GM18861 (cell line): ENCODE measurements around the gene KRT17.
"Not testable (repeated sequence)": the region's sequence is repeated elsewhere in the genome, so short reads cannot be mapped to it uniquely, and the experiment has no call there.

Source experiments
- ATAC-seq: cut with Tn5 transposase; IDR thresholded peaks from one replicate; pipeline ENCODE4 v1.9.1; 2021; ENCODE audit not compliant: unreplicated experiment

Gene KRT17

DNA sequence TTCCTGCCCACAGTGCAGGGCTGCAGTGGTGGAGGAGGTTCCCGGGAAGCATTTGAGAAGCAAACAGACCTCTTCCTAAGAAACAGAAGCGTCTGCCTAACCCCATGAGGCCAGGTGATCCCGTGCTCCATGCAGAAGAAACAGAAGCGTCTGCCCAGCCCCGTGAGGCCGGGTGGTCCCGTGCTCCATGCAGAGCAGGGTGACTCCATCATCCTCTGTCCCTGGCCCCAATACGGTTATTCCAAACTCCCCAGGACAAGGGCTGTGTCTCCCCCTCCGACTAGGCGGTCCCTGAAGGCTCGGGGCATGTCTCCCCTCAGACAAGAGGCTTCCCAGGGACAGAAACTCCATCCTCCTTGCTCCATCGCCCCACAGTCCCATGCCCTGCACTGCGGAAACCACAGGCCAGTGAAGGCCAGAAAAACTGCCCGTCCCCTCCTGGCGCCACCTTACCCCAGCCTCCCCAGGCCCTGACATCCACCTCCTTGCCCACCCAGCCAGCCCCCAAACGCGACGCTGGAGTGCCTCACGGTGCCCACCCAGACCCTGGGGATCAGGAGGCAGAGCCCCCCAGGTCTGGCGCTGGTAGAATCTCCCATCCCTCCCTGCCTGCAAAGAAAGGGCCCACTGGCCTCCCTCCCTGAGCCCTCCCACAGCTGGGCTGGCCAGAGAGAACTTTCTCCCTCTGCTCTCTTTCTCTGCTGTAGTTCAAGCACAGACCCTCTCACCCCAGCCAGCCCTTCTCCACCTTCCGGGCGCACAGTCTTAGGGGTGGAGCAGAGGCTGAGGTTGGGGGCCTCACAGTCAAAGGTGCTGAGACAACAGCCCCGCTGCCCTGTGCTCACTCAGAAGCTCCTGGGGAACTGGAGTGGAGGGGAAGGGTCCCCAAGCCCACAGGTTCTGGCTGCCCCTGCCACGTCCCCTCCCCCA lies 30.6 kb upstream of the KRT17 start:
- ATAC-seq, result no peak

DNA sequence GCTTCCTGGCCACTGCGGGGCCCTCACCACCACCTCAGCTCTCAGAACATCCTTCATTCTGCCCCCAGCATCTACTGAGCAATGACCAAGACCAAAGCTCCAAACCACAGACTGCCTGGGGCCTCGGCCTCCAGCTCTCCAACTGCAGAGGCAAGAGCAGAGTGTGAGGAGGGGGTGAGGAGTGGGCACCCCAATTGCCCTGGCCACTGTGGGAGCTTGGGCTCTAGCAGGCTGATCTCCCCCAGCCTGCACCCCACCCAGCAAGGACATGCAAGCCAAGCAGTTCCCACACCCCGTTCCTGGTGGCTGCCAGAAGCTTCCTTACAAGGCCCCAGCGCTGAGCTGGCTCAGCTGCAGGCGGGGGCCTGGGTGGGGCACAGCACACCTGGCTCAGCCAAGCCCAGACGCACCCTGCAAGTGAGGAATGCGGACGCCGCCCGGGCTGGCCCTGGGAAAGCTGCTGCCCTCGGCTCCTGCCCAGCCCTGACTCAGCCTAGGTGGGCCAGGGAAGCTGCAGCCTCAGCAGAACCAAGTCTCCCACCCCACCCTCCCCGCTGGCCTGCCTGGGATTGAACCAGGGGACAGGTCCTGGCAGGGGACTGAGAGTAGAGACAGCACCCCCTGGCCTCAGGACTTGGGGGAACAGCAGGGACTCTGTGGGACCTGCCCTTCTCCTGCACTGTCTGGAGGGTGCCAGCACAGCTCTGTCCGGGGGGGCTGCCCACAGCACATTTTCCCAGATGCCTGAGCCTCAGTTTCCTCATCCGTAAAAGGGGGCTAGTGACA lies 29.7 kb upstream of the KRT17 start:
- no peak for ATAC-seq

DNA sequence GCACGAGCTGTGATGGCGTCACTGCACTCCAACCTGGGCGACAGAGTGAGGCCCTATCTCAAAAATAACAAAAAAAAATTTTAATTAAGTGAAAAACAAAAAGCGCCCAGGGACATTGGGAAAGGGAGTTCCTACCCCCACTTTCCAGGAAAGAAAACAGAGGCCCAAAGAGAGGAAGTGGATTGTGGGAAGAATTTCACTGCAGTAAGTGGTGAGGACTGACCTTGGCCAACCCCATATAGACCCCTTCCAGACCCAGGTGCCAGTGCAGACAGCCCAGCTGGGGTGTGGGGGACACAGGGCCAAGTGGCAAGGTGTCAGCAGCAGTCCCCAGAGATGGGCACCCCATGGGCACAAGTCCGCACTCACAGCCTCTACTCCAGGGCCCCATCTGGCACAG lies 29.0 kb upstream of the KRT17 start:
- no peak for ATAC-seq

DNA sequence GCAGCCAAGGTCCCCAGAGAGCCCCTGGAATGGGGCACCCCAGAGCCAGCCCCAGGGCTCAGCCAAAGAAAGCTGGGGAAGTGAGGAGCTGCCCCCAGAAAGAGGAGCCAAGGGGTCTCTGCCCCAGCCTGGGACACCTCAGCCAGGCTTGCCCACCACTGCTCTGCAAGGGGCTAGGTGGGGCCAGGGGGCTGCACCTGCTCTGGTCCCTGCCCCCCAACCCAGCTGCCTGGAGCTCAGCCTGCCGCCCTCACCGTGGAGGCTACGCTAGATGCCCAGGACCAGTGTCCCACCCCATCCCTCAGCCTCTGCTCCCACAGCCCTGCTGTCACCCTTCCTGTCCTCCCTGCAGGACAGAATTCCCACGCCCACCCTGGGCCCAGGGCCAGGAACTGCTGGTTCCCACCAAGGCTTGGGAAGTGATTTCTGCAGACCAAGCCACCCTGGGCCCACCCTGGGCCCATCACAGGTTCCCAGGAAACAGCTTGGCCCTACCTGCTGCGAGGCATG lies 28.1 kb upstream of the KRT17 start:
- ATAC-seq, result no peak

DNA sequence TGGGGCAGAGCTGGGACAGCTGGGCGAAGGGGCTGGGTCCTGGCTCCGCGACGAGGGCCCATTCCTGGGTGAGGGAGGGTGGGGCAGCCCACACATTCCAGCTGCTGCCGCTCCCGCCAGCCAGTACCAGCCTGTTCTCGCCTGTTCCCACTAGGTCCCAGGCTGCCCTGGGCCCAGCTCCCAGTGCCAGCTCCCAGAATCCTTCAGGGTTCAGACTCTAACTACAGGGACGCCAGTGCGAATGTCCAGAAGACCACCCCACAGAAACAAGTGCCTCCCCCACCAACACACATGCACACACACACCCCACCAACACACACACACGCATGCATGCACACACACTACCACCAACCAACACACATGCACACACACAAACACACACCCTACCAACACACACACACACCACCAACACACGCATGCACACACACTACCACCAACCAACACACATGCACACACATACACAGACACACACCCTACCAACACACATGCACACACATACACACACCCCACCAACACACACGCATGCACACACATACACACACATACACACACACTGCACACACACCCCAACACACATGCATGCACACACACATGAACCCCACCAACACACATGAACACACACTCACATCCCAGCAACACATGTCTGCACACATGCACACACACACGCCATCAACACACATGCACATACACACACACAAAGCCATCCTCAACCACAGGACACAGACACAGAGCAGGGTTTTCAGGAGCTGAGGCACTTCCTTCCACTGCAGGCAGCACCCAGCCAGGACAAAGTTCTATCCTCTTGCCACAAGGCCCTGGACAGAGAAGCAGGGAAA lies 27.5 kb upstream of the KRT17 start:
- ATAC-seq, result no peak

DNA sequence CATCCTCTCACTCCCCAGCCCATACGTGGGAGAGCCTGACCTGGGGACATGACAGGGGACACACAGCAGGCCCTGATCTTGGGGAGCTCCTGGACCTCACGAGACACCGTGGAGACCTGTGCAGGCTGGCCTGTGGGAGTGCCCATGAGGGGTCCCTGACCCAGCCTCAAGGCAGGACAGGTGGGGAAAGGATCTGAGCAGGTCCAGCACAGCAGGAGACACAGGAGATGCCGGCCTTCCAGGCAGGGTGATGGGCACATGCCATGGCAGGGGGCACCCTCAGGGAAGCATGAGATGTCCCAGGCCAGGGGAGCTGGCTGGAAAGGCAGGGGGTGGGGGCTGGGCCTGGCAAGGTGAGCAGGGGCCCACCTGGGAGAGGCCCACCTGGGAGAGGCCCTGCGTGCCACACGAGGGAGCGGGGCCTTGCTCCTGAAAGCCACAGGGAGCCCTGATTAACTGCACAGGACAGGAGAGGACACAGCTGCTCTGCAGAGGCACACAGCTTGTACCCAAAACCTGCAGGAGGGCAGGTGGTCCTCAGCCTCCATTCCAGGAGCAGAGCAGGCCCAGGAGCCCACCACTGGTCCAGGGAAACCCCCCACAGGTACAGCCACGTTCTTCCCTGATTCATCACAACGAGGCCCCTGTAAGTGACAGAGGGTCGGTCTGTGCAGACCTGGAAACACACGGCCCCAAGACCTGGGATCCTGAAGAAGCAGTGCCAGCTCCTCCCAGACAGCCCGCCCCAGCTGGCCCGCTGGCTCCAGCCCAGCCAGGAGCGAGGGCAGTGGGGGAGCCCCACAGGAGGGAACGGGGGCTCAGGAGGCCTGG lies 26.6 kb upstream of the KRT17 start:
- no peak for ATAC-seq

DNA sequence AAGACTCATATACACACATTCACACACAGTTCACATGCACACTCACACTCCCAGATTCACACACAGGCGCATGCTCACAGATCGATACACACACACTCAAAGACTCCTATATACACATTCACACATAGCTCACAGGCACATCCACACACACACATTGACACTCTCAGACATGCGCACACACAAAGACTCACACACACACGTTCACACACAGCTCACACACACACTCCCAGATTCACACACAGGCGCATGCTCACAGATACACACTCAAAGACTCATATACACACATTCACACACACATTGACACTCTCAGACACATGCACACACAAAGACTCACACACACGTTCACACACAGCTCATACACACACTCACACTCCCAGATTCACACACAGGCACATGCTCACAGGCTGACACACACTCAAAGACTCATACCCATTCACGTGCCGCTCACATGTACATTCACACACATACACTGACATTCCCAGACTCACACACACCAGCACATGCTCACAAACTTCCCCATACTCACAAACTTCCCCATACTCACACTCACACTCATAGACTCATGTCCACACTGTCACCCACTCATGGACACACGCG lies 25.6 kb upstream of the KRT17 start:
- no peak for ATAC-seq

DNA sequence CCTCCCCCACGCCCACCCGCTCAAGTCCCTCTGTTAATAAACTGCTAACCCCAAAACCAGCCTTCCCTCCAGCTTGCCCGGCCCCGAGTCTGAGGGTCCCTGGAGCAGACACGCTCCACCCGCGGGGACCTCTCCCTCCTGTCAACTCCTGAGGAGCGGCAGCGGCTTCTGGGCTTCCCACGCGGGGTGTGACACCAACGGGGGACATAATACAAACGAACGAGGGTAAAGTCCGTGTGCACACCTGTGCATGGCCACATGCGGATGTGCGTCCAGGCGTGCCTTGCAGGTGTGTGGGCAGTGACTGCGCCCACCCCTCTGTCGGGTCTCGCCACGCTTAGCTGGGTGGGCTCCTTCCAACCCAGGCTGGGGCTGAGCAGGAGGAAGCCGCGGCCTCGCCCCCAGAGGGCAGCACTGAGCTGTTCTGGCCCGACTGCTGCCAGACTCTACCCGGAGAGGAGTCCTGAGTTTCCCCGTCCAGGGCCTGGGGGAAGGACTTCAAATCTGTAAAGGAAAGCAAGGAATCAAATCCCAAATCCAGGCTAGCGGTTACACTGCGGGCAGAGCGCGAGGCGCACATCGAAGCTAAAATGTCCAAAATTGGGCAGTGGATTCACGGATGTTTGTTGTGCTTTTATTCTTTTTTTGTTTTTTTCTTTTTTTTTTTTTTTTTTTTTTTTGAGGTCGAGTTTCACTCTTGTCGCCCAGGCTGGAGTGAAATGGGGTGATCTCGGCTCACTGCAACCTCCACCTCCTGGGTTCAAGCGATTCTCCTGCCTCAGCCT lies 24.2 kb upstream of the KRT17 start:
- ATAC-seq, result no peak

DNA sequence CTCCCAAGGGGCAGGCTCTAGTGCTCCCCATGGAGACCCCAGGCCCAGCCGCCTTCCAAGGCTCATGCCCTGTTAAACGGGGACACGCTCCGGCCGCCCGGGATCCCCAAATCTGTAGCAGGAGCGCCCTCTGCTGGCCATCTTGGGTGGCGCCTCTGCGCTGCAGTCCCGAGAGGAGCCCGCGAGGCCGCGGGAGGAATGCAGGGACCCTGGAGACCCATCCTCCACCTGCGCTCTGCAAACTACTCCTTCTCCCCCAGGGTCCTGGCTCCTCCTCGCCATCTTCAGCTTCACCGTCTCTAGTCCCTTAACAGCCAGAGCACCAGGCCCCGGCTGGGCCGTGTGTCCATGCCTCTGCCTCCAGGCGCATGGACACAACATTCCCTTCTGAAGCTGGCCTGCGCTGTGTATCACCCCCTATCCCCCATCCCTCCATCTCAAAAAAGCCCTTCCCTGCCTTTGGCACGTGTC lies 23.6 kb upstream of the KRT17 start:
- ATAC-seq, result no peak

DNA sequence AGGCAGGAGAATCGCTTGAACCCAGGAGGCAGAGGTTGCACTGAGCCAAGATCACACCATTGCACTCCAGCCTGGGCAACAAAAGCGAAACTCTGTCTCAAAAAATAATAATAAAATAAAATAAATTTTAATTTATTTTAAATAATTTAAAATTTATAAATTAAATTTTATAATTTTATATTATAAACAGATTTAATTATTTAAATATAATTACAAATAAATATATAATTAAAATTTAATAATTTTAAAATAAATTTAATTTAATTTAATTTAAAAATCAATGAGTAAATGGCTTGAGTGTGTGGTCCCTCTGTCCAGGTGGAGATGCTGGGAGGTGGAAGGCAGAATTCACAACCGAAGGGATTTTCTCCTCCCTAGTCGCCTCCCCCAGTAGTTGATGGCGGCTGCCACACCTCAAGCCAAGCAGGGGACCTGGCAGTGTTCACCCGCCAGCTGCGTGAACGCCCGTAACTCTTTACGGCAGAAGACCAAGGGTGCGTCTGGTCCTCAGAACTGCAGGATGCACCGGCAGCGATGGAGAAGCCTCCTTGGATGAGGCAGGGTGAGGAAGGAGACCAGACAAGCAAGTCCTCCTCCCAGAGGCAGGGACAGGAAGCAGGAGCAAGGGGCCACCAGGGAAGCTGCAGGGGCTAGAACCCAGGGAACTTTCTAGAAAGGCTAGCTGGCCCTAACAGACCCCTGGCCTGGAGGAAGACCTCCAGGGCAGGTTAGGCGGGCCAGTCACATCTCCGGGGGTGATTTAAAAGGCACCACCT lies 22.9 kb upstream of the KRT17 start:
- ATAC-seq, result no peak

DNA sequence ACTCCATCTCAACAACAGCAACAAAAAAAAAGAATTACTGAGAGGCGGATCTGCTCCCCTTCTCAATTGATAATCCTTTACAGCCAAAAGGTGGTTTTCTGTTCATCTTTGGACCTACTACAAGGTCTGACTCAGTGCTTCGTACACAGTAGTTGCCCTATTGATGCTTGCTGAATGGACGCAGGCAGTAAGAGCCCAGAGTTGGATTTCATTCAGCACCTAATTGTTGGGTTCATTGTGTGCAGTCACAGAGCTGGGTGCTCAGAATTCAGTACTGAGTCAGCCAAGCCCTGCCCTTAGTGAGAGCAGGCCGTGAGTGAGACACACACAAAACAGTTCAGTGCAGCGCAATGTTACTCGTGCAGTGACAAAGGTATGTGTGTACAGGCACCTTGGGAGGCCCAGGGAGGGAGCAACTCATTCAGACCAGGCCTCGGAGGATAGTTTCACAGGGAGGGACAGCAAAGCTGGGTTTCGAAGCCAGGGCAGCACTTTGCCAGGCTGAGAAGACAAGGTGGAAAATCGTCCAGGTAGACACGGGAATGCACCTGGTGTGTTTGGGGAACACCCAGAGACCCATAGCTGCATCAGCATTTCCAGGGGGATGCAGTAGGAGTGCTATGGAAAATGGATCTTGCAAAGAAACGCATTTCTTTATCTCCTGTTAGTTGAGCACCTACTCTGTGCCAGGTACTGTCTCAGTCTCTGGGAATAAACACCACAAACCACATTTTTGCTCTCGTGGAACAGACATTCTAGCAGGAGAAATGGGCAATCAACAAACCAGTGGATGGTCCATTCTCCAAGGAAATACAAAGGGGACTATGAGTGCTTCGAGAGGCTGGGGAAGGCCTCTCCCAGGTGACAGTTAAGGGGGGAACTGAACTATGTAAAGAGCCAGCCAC lies 18.1 kb upstream of the KRT17 start:
- ATAC-seq, result no peak

DNA sequence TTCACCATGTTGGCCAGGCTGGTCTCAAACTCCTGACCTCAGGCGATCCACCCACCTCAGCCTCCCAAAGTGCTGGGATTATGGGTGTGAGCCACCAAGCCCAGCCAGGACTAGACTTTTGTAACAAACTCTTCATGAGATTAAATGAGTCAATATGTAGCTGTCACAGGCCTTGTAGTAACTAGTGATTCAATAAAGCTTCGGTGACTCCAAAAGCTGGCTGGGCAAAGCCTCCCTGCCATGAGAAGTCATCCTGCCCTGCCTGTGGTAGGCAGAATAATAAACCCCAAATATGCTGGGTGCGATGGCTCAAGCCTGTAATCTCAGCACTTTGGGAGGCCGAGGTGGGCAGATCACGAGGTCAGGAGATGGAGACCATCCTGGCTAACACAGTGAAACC lies 16.2 kb upstream of the KRT17 start:
- not testable (repeated sequence) for ATAC-seq

DNA sequence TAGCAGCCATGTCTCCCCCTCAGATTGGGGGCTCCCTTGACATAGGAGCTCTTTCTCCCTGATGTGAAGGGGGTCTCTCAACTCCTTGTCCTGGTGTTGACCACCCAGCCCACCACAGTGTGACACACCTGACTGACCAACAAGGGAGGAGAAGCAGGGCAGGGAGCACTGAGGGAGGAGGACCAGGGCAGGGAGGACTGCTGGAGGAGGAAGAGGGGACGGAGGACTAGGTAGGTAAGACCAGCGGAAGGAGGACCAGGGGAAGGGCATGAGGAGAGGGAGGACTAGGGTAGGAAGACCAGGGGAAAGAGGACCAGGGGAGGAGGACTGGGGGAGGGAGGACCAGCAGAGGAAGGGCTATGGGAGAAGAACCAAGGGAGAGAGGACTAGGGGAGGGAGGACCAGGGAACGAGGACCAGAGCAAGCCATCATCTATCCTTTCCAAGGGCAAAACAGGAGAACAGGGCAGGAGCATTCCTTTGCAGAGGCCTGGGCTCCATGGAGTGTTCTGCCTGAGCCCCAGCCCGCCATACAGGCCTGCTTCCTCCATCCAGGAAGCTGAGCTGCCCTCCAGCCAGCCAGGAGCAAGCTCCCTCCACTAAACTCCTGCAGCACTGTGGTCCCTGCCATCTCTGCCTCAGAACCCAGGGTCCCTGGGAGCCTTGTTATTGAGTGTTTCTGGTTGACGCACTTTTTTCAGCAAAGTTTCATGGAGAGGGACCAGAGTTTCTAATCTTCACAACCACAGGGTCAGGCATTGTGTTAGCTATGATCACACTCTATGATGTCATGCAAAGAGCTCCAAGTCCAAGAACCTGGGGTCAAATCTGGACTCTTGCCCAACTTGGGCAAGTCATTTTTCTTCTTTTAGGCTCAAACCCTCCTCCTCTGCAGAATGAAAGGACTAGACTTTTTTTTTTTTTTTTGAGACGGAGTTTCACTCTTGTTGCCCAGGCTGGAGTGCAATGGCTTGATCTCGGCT lies 15.4 kb upstream of the KRT17 start:
- no peak for ATAC-seq

DNA sequence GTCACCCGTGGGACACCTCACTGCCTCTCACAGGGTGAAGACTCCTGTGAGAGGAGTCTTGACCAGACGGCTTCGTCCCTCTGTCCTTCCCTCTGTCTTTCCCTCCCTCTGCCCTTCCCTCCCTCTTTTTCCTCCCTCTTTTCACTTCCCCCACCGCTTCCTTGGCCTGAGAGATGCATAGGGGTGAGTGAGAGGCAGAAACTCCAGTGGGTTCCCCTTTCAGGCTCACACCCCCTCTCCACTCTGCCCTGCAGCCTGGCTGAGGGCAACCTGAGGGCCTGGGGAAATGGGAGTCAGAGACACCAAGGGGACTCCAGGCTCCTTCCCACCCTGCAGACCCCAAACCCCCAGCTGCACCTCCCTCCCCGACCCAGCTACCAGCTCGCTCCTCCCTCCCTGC lies 14.6 kb upstream of the KRT17 start:
- ATAC-seq, result no peak

DNA sequence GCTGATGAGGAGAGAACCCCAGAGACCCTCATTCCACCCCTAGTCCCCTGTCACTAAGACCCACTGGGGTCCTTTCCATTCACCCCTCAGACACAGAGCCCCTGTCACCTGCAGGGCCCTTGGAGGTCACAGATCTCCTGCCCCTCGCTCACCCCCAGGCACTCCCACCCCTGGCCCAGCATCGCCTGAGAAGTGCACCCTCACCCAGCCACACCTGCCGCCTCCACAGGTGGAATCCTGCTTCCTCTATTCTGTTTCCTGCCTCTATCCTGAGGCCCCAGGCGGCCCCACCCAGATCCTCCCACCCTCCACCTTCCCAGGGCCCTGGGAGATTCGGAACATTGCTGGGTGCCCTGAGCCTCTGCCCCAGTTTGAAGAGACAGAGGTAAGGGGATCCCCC lies 13.8 kb upstream of the KRT17 start:
- no peak for ATAC-seq

DNA sequence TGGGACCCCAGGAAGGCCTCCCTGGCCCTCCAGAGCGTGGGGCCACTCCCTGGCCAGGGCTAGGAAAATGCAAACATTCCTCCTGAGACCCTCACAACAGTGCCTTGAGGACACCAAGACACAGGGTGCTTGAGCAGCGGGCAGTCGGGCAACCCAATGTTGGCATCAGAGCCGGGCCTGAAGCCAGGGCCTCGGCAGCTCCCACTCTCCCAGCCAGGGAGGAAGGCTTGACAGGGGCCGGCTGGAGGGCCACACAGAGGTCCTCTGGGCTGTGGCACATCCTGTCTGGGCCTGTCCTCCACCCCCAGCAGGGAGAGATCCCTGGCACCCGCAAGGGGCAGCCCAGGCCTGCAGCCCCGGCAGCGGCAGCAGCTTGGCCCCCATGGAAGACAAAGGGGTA lies 12.3 kb upstream of the KRT17 start:
- no peak for ATAC-seq
